GM12801 (cell line): Measurements from ENCODE around the gene NFIX.

Experiments used
- TF ChIP-seq, protein P1 (sequence below): IDR thresholded peaks from one replicate; pipeline ENCODE4 v1.5.1; 2011; ENCODE audit warnings: control low read depth; ENCODE audit not compliant: insufficient read length; ENCODE audit errors: extremely low read depth

The NFIX gene

DNA sequence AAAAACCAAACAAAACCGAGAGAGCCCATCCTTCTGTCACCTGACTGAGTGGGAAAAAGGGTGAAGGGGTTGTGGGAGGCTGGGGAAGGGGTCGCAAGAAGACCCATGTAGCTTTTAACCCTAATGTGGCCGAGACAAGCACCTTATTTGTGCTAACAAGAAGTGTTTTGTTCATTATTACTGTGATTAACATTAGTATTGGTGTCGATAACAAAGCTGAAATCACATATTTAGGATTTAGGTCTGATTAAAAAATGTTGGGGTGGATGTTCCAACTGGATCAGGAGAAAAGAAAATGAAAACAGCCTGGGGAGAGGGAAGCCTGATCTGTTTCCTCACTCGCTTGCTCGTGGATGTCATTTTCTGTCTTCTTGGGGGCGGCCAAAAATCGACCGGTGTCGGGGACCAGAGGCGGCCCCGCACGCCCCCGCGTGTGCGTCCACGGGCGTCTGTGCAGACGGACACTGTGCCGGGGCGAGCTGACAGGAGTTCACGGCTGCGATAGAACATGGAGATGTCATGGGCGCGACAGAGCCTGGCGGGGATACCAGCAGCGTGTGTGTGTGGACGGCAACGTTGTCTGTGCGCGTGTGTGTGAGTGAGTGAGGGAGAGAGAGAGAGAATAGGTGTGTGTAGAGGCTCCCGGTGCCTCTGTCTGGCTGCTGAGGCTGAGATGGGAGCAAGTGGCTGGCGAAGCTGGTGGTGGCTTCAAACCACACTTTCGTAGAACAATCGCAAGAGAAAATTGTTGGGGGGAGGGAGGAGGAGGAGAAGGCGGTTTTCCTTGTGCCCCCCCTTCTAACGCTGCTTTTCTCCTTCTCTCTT lies 29.1 kb downstream of the NFIX start:
- TF ChIP-seq, protein P1, sequence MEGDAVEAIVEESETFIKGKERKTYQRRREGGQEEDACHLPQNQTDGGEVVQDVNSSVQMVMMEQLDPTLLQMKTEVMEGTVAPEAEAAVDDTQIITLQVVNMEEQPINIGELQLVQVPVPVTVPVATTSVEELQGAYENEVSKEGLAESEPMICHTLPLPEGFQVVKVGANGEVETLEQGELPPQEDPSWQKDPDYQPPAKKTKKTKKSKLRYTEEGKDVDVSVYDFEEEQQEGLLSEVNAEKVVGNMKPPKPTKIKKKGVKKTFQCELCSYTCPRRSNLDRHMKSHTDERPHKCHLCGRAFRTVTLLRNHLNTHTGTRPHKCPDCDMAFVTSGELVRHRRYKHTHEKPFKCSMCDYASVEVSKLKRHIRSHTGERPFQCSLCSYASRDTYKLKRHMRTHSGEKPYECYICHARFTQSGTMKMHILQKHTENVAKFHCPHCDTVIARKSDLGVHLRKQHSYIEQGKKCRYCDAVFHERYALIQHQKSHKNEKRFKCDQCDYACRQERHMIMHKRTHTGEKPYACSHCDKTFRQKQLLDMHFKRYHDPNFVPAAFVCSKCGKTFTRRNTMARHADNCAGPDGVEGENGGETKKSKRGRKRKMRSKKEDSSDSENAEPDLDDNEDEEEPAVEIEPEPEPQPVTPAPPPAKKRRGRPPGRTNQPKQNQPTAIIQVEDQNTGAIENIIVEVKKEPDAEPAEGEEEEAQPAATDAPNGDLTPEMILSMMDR = no peak

DNA sequence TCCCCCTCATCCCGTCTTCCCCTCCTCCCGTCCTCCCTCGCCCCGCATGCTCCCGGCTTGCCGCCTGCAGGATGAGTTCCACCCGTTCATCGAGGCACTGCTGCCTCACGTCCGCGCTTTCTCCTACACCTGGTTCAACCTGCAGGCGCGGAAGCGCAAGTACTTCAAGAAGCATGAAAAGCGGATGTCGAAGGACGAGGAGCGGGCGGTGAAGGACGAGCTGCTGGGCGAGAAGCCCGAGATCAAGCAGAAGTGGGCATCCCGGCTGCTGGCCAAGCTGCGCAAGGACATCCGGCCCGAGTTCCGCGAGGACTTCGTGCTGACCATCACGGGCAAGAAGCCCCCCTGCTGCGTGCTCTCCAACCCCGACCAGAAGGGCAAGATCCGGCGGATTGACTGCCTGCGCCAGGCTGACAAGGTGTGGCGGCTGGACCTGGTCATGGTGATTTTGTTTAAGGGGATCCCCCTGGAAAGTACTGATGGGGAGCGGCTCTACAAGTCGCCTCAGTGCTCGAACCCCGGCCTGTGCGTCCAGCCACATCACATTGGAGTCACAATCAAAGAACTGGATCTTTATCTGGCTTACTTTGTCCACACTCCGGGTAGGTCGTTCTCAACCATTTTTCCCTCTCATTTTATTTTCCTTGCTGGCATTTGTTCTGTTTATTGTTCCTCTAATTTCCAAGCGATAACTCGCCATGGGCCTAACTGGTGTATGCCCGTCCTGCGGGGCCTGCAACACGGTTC lies 29.8 kb downstream of the NFIX start:
- TF ChIP-seq, protein P1 = no peak

DNA sequence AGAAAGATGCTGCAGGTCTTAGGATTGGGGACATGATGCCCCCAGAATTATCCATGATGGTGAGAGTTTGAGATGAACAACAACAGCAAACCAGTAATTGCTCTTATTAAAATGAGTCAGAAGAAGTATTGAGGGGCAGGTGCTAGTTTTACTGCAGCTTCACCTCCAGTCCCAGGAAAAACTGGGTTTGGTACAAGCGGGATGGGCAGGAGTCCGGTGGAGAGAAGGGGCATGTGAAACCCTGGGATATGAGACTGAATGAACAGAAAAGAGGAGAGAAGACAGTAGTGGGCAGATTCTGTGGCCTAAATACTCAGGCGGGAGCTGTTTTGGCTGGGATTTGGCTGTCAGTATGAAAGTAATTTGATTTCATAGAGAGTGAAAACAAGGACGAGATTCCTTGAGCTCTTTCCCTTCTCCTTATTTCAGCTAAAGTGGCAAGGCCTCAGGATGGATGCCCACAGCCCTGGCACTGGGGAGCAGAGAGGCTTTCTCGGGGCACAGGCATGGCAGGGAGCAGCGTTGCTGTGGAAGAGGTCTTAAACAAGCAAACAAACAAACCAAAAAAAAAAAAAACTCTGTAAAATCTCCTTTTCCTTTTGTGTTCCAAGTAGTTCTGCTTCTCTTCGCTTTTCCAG lies 30.7 kb downstream of the NFIX start:
- TF ChIP-seq, protein P1 = no peak

DNA sequence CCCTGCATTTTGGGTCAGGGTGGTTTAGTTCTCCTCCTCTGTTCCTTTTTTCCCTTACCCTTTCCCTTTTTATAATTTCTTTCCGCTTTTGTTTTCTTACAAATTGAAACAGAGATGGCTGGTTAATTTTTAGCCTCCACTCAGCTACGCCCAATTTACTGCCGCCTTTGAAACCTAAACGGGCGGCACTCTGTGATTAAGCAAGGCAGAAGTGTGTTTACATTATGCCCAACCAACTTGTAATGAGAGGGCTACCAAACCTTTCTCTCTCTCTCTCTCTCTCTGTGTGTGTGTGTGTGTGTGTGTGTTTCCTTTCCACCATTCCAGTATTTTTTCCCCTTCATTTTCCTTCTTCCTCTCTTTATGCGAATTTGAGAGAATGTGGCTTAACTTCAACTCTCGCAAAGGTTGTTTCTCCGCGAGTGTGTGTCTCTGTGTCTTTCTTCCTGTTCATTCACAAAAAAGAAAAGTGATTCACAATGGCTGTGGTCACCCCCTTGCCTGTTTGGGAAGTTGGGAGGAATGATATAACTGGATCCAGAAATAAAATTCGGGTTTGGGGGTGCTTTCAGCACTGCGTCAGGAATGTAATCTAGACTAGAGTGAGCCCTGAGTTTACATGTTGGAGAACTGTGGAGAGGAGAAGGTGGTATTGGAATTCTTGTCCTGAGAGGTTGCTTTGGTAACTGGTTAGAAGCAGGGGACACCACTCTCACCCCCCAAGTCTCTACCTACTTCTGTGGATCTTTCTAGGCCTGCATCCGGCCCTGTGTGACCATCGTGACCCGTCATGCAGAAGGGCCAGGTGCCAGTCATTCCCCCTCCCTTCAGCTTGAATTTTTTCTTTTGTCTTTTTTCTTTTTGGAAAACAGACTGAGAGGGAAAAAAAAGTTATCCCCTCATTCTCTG lies 31.4 kb downstream of the NFIX start:
- TF ChIP-seq, protein P1 = no peak

DNA sequence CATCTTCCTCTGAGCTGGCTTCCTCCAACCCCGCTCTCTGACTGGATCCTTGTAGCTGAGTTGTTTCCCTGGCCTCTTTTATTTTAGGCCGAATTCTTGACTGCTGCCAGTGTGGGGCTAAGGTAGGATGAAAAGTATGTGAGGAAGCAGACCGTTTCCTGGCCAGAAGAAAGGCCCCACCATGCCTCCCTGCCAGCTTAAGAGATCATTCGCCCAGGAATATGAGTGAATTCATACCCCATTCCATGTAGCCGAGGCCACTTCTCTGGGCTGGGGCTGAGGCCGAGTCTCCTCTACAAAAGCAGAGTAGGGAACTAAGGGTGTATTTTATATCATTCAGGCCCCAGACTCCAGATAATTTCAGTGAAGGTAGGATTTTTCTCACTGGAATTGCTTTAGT lies 32.3 kb downstream of the NFIX start:
- TF ChIP-seq, protein P1 = no peak

DNA sequence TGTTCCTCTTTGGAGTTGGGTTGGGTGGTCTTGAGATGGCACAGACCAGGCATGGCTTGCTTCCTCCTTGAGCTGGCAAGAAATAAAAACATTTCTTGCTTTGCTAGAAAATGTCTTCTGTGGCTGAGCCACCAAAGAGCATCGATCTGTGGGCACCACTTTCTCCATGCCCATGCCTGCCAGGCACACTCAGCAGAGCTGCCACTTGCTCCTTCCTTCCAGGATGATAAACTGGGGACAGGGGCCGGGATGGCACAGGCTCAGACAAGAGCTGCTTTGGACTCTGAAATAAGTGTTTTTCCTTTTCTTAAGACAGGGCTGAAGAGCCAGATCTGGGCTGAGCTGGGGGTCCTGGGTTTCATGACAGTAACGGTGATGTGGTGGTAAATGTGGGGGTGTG lies 32.8 kb downstream of the NFIX start:
- TF ChIP-seq, protein P1 = no peak
